Lung (tissue), 12 donors: ENCODE measurements around the gene ANKS1B. TPM values are rescaled to one million over a fixed set of nuclear protein-coding genes. Genes with fewer than 3 reads are reported as not detected.

Experiments
- ATAC-seq: fragments of 200-7000 bp; cut with Tn5 transposase; one replicate; pipeline ENCODE4 v1.9.1; 2020; ENCODE audit warnings: moderate number of reproducible peaks; ENCODE audit not compliant: insufficient read depth, low FRiP score
- DNase-seq, 3 donors: peaks; one replicate each; pipeline ENCODE4 v3.0.0-alpha.2; 2013 to 2017
- H3K27ac ChIP-seq, 2 donors: one replicate each; pipeline ENCODE4 v1.5.1; 2013; ENCODE audit warnings: mild to moderate bottlenecking in 2 of 2, moderate library complexity in 2 of 2, control low read depth in 1 of 2, inconsistent platforms in 1 of 2, low read depth in 1 of 2, low read length in 1 of 2
- H3K27me3 ChIP-seq, 3 donors: one replicate each; pipeline ENCODE4 v1.5.1; 2013; ENCODE audit warnings: low read length in 2 of 3; ENCODE audit not compliant: control insufficient read depth in 3 of 3, insufficient read depth in 3 of 3
- H3K36me3 ChIP-seq, 4 donors: one replicate each; pipeline ENCODE4 v1.5.1; 2013; ENCODE audit warnings: low read length in 4 of 4, mild to moderate bottlenecking in 1 of 4, moderate library complexity in 1 of 4; ENCODE audit not compliant: control insufficient read depth in 4 of 4, insufficient read depth in 4 of 4
- H3K4me1 ChIP-seq, 5 donors: one replicate each; pipeline ENCODE4 v1.5.1; 2013; ENCODE audit warnings: low read length in 5 of 5, mild to moderate bottlenecking in 2 of 5, moderate library complexity in 1 of 5; ENCODE audit not compliant: control insufficient read depth in 5 of 5, insufficient read depth in 5 of 5
- H3K4me3 ChIP-seq: one replicate; pipeline ENCODE4 v1.5.1; 2013; ENCODE audit warnings: mild to moderate bottlenecking, control low read depth, moderate library complexity
- H3K9ac ChIP-seq, 2 donors: one replicate each; pipeline ENCODE4 v1.5.1; 2013; ENCODE audit warnings: low read length in 2 of 2, control low read depth in 1 of 2; ENCODE audit not compliant: insufficient read depth in 1 of 2
- H3K9me3 ChIP-seq, 4 donors: one replicate each; pipeline ENCODE4 v1.5.1; 2013; ENCODE audit warnings: low read length in 3 of 4, mild to moderate bottlenecking in 1 of 4, moderate library complexity in 1 of 4; ENCODE audit not compliant: control insufficient read depth in 4 of 4, insufficient read depth in 3 of 4
- WGBS, 2 donors: extraction: QIAGEN DNeasy Blood & Tissue Kit; methylation state at CpG; one replicate each; pipeline ENCODE4 v1.1.7; 2013; 5-methylcytosine and 5-hydroxymethylcytosine counted together
- polyA plus RNA-seq, 2 donors: library from polyadenylated mRNA; stranded (reverse); fragments of 200-250 nt; gene quantifications; one replicate each; pipeline ENCODE4 v1.2.1, GENCODE V29; 2013
- total RNA-seq, 2 donors: library from RNA; depleted of rRNA in 1 of 2; stranded (reverse); fragments of >200 nt in 1 of 2; gene quantifications; one replicate each; pipeline ENCODE4 v1.2.1, GENCODE V29; 2014 to 2021
- TF ChIP-seq, protein P1 (sequence below): IDR thresholded peaks from 2 replicates; pipeline ENCODE4 v1.5.1; 2012; ENCODE audit warnings: mild to moderate bottlenecking; ENCODE audit errors: control extremely low read depth, extremely low read depth
- donor health status: control.
- donor health status: control.
- donor health status: Bipolar disorder and iron deficiency.
- donor health status: healthy.
- donor health status: DM: yes; HTN: yes; CAD: no.

The ANKS1B gene
- total and polyA plus RNA-seq, 4 donors = 0.32 to 10.3 (median 3.7) TPM

- Histone ChIP-seq H3K36me3 (peaks cover 0 to 16% (median 0%) of the 10 kb centered on the region in 4 donors), H3K9me3 (no peaks in the 10 kb centered on the region), H3K9ac (no peak overlapping the region), H3K4me3 (no peak overlapping the region), H3K4me1 (no peaks in the 10 kb centered on the region), H3K27ac (no peak overlapping the region), H3K27me3 (no peaks in the 10 kb centered on the region)
- 93 to 97% methylated on average over 3 of the region's 3 CpGs for WGBS, 2 donors
- TF ChIP-seq, protein P1, sequence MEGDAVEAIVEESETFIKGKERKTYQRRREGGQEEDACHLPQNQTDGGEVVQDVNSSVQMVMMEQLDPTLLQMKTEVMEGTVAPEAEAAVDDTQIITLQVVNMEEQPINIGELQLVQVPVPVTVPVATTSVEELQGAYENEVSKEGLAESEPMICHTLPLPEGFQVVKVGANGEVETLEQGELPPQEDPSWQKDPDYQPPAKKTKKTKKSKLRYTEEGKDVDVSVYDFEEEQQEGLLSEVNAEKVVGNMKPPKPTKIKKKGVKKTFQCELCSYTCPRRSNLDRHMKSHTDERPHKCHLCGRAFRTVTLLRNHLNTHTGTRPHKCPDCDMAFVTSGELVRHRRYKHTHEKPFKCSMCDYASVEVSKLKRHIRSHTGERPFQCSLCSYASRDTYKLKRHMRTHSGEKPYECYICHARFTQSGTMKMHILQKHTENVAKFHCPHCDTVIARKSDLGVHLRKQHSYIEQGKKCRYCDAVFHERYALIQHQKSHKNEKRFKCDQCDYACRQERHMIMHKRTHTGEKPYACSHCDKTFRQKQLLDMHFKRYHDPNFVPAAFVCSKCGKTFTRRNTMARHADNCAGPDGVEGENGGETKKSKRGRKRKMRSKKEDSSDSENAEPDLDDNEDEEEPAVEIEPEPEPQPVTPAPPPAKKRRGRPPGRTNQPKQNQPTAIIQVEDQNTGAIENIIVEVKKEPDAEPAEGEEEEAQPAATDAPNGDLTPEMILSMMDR = no peak
- ATAC-seq (no peak), DNase-seq (no peak)
These were observed 1211.9 kb downstream of the ANKS1B start for GRCh38 chr12:98772818-98773217.

DNA sequence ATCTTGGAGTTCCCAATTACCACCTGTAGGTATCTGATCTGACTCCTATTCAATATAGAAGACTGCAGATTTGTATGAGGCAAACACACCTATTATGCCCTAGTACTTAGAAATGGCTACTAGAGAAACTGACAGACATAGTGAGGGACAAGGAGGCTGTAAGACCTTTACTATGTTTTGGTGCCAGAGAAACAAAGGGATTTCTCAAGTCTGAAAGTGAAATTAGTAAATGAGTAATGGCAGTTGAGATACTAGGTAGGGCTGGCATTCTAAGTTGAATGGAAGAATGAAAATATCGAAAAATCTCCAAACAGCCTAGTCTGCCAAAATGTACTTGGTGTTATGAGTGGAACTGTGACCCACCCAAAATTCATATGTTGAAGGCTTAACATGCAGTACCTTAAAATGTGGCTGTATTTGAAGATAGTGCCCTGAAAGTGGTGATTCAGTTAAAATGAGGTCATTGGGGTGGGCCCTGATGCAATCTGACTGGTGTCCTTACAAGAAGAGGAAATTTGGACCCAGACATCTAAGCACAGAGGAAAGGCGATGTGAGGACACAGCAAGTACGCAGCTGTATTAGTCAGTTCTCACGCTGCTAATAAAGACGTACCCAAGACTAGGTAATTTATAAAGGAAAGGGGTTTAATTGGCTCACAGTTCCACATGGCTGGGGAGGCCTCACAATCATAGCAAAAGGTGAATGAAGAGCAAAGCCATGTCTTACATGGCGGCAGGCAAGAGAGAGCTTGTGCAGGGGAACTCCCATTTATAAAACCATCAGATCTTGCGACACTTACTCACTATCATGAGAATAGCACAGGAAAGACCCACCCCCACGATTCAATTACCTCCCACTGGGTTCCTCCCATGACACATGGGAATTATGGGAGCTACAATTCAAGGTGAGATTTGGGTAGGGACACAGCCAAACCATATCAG, 1212.7 kb downstream of the ANKS1B start:
- H3K9me3 ChIP-seq = no peaks in the 10 kb centered on the region
- DNase-seq (no peak), ATAC-seq (no peak)
- no peaks in the 10 kb centered on the region for H3K27me3 ChIP-seq
- H3K4me1 ChIP-seq = no peaks in the 10 kb centered on the region
- H3K9ac ChIP-seq = no peak overlapping the region
- TF ChIP-seq, protein P1 = no peak
- peaks cover 0 to 16% (median 0%) of the 10 kb centered on the region in 4 donors for H3K36me3 ChIP-seq
- no peak overlapping the region for H3K27ac ChIP-seq
- H3K4me3 ChIP-seq = no peak overlapping the region
- 91% methylated on average over 8 of the region's 8 CpGs for WGBS, 2 donors

DNA sequence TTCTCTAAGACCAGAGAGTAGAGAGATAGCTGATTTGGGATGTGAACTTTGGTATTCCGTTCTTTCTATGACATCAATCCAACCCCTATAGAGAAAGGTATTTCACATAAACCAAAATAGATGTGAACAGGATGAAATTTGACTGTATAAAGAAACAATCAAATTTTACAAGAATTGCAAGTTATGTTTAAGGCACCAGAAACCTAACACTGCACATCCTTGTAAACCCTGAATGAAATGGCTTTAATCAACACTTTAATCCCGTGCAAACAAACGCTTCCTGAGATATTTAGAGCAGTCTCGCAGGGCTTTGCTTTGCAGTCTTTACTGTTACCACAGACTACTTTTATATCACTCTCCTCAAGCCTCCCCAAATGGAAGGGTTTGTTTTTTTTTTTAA, 1214.5 kb downstream of the ANKS1B start:
- H3K36me3 ChIP-seq = peaks cover 0 to 24% (median 0%) of the 10 kb centered on the region in 4 donors
- TF ChIP-seq, protein P1 = no peak
- H3K27me3 ChIP-seq = no peaks in the 10 kb centered on the region
- H3K9ac ChIP-seq = no peak overlapping the region
- DNase-seq (no peak), ATAC-seq (no peak)
- WGBS, 2 donors = 68 to 77% methylated on average over 4 of the region's 4 CpGs
- H3K9me3 ChIP-seq = no peaks in the 10 kb centered on the region
- no peaks in the 10 kb centered on the region for H3K4me1 ChIP-seq
- H3K4me3 ChIP-seq = no peak overlapping the region
- H3K27ac ChIP-seq = no peak overlapping the region
